ENCODE measurements around the gene ANTXR2. TPM values are rescaled to one million over a fixed set of nuclear protein-coding genes. Genes with fewer than 3 reads are reported as not detected.

ANTXR2 gene
- total and polyA plus RNA-seq, 2 of the 8 experiments (the other 6 are each of a cell fraction or from before 2014, with no cell fraction given) = 1.1 to 7.5 TPM

DNA sequence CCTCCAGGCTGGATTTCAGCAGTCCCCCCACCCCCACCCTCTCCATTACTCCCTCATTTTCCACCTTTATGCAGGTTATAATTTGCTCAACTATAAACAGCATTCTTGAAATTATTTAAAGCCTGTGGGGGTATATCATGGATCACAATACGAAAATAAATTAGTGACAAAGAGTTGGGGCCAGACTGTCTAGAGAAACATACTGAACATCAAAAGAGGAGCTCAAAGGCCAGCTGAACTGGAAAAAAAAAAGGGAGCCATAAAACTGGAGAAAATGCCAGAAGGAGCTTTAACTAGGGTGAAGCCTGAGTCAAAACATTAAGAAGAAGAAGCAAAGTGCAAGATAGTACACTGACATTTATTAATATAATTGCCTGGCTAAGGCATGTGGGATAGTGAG is 137.8 kb downstream of the ANTXR2 start:
- Histone ChIP-seq H3K23ac (ENCODE audit: insufficient read length) (no peak overlapping the region), H3K14ac (ENCODE audit: insufficient read length) (no peak overlapping the region), H3K9me3 (ENCODE audit: insufficient read depth in 2 of 2, low read depth in 1 of 2, low read length in 1 of 2) (no peaks in the 10 kb centered on the region), H2AFZ (ENCODE audit: low read length) (no peak overlapping the region), H3K4me2 (ENCODE audit: insufficient read depth in 1 of 2, low read depth in 2 of 2, low read length in 2 of 2) (no peak overlapping the region), H4K91ac (replicated peaks; ENCODE audit: insufficient read length, low read length) (no peak overlapping the region), H3K4me1 (replicated peaks in 1 of 4; ENCODE audit: control insufficient read depth in 3 of 4, insufficient read depth in 4 of 4, low read length in 3 of 4) (no peaks in the 10 kb centered on the region), H4K20me1 (replicated peaks in 1 of 2; ENCODE audit: control insufficient read depth in 1 of 2, insufficient read depth in 2 of 2, low read length in 2 of 2) (no peaks in the 10 kb centered on the region), H2BK120ac (replicated peaks; ENCODE audit: low read depth, low read length) (no peak overlapping the region), H2BK20ac (ENCODE audit: low read length) (no peak overlapping the region), H3K27me3 (replicated peaks in 1 of 4; ENCODE audit: control insufficient read depth in 3 of 4, extremely low read depth in 1 of 4, insufficient read depth in 3 of 4, low read length in 3 of 4) (no peaks in the 10 kb centered on the region), H4K5ac (ENCODE audit: insufficient read length, low read depth, low read length) (no peak overlapping the region), H3K79me1 (ENCODE audit: low read depth, low read length) (no peaks in the 10 kb centered on the region), H3K56ac (replicated peaks; ENCODE audit: insufficient read length, low read depth, low read length) (no peak overlapping the region), H2BK15ac (ENCODE audit: low read length) (no peak overlapping the region), H2AK5ac (ENCODE audit: low read depth, low read length) (no peak overlapping the region), H3K79me2 (ENCODE audit: control insufficient read depth in 1 of 2, insufficient read depth in 2 of 2, low read length in 2 of 2) (no peaks in the 10 kb centered on the region), H3K36me3 (ENCODE audit: control insufficient read depth in 2 of 4, insufficient read depth in 4 of 4, low read length in 3 of 4) (no peaks in the 10 kb centered on the region), H2BK12ac (ENCODE audit: low read depth, low read length) (no peak overlapping the region), H3K23me2 (ENCODE audit: low read depth, low read length) (no peaks in the 10 kb centered on the region), H3K18ac (ENCODE audit: extremely low read depth, low read length) (no peak overlapping the region), H4K8ac (ENCODE audit: extremely low read depth, insufficient read depth, low read length) (no peak overlapping the region), H3K9ac (replicated peaks in 1 of 4; ENCODE audit: extremely low read depth in 1 of 4, low read depth in 3 of 4, low read length in 3 of 4) (no peak overlapping the region), H3K4ac (replicated peaks; ENCODE audit: insufficient read length, low read depth, low read length) (no peak overlapping the region), H3K27ac (ENCODE audit: low read depth, low read length) (no peak overlapping the region), H3K4me3 (ENCODE audit: extremely low read depth in 1 of 4, insufficient read depth in 2 of 4, low read depth in 3 of 4, low read length in 4 of 4) (no peak overlapping the region), H2BK5ac (ENCODE audit: low read depth, low read length) (no peak overlapping the region)
- POLR2A ChIA-PET (ENCODE audit: partially characterized antibody) = no interaction called here
- CTCF ChIA-PET (ENCODE audit: partially characterized antibody) = interaction anchor here (0.7 kb wide), 1 partner anchor 736 kb away, joined by 3 read pairs; no protein-coding TSS in a partner anchor
- DNase-seq (ENCODE audit: low read depth in 1 of 2, low spot score in 2 of 2) (no peak), FAIRE-seq (no peak)
- whole genome bisulfite sequencing, 2 experiments (ENCODE audit: extremely low coverage in 1 of 2, insufficient coverage in 1 of 2, insufficient read length in 1 of 2, insufficient replicate concordance in 2 of 2, low coverage in 1 of 2, low lambda C conversion rate in 2 of 2, missing lambda C conversion rate in 1 of 2) = 84% methylated on average over 1 of the region's 1 CpG; no CpG with 5 or more reads in 1 of the 2 experiments
- TF ChIP-seq TCF12 (IDR thresholded peaks at IDR 0.05; ENCODE audit: low read depth, low read length) (no peak), NRF1 (IDR thresholded peaks at IDR 0.05; ENCODE audit: low read depth, low read length) (no peak)

Data from H1 (cell line).